ENCODE measurements around the gene SMIM3.
"Not testable (repeated sequence)": the region's sequence is repeated elsewhere in the genome, so short reads cannot be mapped to it uniquely, and the experiment has no call there.

The SMIM3 gene

DNA sequence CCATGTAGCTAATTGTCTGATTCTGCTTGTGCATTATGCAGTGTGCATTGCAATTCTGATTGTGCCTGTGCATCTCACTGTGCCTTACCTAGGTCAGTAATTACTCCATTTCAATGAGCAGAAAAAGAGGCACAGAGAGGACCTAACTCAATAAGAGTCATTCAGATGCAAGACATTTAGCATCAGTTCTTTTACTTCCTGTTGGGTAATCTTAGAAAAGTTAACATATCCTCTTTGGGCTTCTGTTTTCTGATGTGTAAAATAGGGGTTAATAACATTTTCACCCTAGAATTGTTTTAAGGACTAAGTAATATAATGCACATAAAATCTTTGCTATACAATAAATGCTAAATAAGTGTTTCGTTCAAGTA is 12.8 kb upstream of the SMIM3 start:
- DNase-seq, result no peak

DNA sequence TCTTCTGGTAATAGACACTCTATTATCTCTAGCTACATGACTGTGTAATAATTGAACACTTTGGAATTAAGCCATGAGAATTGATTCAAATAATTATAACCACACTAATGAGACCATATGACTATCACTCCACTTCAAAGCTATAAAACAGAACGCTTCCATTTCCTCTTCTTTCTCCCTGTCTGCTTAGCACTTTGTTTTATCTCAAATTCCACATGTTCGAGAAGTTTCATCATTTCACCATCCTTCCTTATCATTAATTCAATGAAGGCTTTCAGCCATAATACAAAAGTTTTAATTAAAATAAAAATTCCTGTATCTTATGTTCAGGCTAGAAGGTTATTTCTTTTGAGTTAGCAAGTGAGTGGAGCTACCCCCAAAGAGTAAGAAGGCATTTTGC is 12.3 kb upstream of the SMIM3 start:
- DNase-seq, result no peak

DNA sequence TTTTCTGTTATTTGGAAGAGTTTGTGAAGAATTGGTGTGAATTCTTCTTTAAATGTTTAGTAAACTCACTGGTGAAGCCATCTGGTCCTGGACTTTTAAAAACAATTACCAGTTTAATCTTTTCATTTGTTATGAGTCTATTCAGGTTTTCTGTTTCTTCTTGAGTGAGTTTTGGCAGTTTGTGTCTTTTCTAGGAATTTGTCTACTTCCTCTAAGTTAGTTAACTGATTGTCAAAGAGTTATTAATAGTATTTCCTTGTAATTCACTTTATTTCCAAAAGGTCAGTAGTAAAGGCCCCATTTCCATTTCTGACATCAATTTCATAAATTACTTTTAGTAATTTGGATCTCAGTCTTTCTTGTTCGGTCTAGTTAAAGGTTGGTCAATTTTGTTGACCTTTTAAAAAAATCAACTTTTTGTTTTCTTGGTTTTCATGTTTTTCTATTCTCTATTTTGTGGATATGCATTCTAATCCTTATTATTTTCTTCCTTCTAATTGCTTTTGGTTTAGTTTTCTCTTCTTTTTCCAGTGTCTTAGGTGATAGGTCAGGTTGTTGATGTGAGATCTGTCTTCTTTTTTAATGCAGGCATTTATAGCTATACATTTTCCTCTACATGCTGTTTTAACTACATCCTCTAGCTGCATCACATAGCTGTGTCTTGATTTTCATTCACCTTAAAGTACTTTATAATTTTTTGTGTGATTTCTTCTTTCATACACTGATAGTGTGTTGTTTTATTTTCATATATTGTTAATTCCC is 7.3 kb upstream of the SMIM3 start:
- DNase-seq, result no peak

DNA sequence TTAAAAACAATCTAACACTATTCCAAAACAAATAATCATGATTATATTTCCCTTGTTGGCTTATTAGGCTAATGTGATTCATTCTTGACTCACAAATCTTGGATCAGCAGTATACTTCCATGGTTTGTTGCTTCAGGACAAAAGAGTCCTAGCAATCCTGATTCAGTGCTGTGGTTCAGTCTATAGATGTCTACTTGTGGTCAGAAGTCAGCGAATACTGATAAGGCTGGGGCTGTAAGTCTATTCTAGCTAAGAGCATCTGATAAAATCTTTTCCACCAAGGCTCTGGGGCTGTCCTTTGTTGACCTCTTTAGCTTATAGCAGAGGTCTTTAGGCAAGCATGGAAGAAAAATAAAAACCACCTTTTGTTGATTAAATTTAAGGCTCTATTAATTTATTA is 4.4 kb upstream of the SMIM3 start:
- no peak for DNase-seq

DNA sequence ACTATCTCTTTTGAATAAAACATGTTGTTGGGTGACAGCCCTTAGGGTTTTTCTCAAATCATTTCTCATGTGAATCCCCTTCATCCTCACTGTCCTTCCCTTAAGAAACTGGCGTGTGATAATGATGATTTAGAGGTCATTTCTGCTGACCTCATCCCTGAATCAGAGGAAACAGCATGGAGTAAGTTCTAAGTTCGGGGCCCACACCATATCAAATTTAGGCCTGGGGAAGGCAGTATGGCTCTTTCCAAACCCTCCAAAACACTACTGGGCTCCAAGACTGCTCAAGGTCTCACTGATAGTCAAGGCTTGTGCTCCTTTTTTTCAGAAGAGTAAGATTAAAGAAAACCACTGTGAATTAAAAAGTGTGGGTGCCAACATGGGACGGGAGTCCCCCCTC is 872 bp upstream of the SMIM3 start:
- DNase-seq, result no peak

DNA sequence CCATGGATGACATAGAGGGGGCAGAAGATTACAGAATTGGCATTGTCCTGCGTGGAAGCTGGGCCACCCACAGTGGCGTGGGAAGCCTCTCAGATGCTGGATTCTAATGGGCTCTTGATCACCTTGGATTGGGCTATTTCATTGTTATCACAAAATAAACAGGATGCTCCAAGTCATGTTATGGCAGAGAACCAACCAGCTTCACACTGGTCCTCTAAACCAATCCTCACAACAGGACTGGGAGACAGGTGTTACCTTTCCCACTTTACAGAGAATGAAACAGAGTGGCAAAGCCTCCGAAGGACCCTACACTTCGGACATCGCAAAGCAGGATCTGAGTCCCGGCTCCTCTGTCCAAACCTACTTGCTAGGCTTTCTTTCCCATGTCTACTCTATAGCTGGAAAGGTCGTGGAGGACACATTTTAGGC is 455 bp upstream of the SMIM3 start:
- DNase-seq, result no peak

DNA sequence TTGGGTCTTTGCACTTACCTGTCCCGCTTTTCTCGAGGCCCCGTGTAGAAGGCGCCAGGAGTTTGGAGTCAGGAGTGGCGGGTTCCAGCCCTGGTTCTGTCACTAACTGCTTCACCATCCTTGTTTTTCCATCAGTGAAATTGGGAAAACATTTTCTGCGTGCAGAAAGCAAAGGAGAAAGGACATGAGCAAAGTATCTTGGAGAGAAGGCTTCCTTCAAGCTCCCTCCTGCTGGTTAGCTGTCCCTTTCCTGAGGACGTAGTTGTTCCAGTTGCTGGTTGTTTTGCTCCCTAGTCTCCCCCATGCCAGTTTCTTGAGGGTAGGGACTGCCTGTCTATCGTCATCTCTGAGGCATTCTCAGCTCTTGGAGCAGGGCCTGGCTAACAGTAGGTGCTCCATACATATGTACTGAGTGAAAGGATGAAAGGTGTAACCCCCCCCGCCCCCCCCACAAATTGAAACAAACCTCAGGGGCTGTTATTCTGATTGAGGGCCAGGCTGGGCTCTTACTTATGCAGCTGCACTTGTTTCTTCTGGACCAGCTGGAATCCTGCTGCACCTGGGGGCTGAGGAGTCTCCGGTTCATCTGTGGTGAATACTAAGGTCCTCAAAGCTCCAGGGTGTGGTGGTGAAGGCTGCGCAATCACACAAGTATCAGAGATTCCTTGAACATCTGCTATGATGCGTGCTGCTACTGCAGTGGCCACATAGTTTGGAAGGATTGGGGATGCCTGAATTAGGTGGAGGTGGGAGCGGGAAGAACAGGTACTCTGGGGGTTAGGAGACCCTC is 1.0 kb downstream of the SMIM3 start:
- no peak for DNase-seq

DNA sequence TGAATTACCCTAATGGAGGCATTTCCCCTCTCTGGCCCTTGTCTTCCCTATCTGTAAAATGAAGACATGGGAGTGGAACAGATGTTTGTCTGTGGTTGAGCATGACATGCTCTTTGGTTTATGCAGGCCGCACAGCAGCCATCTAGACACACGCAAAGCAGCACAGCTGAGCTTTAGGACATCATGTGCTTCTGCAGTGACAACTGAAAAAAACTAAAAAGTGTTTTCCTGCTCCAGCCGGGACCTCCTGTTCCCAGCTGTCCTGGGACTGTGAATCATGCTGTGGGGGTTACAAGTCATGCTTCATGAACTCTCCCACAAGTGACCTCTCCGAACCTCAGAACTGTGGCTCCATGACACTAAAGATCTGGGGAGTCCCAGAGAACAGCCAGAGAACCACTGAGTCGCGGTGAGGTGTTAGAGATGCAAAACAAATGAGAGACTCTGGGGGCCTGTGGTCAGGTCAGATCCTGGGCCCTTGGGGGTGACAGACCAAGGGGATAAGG is 1.7 kb downstream of the SMIM3 start:
- peak; percentile 37 for DNase-seq

DNA sequence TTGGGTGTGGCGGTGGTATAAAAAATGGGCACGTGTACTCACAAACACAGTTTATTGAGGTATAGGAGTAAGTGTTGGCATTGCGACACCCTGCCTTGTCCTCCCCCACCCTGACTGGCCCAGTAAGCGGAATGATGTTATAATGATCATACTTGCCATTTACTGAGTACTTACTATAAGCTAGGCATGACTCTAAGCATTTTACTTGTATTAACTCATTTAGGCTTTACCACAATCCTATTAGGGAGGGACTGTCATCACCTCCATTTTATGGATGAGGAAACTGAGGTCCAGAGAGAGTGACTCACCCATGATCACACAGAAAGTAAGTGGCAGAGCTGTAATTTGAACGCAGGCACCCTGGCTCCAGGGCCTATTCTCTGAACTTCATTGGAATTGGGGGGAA is 2.3 kb downstream of the SMIM3 start:
- DNase-seq, result no peak

DNA sequence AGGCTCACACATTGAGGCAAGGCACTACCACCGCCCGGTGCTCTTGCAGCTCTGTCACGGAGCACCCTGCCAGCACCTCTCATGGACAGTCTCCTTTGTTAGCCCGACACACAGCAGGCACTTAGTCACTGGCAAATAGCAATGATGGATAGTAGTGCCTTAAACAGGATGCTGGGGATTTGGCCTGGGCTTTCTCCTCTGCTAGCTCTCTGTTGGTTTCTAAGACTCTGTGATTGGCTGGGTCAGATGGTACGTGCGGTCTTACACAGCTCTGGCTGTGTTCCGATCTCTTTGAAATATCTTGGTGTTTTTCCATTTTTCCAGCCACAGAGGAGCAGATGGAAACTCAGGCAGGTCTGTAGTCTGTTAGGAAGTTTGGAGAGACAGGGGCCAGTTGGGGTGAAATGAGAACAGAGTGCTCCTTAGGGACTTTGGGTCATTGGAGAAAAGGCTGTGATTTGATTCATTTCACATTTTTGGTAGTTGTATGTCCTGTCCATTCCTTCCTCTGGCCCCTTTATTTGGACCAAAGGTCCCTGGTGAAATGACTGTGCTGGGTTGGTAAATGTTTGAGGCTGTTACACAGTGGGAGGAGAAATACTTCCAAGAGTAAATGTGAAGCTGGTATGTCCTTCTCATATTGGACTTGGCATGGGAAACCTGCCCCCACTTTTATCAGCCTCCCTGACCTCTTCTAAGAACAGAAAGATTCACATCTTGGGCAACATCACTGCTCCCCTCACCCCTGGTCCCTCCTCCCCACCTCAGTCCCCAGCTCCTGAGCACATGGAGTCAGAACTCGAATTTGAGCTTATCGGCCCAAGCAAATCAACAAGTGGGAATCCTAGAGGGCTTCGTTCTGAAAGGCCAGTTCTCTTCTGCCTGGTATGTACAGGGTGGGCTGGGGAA is 3.4 kb downstream of the SMIM3 start:
- DNase-seq, result no peak

DNA sequence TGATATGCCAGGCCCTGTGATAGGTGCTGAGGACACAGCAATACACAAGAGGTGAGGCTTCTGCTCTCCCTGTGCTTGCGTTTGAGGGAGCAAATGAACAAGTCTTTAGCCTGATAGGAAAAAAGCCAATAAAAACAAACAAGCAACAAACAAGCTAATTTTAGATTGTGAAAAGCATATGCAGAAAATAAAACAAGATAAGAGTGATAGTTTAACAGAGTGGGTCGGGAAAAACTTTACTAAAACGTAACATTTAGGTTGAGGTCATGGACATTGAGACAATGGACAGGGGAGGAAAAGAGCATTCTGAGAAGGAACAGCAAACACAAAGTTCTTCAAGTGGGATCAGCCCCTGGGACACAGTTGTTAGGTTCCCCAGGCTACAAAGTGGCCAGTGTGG is 4.3 kb downstream of the SMIM3 start:
- no peak for DNase-seq

DNA sequence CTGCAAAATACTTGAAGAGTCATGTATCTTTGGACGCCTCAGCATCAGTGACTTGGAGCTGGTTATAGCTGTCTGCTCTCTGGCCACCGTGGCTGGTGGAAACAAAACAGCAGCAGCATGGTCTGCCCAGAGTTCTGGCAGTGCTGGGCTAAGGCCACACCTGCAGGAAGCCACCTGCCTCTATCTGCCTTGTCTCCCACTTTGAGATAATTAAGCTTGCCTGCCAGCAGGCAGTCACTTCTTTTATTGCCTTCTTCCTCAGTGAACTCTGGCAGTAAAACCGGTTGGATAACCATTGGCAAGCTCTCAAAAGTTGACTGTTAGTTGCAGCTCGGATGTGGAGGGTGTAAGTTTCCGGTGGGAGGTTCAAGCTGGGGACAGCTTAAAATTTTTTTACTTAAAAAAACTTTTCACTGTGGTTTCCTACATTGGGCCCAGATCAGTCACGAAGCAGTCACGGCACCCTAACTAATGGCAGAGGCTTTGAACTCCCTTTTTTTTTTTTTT is 4.9 kb downstream of the SMIM3 start:
- DNase-seq, result peak; percentile 38

DNA sequence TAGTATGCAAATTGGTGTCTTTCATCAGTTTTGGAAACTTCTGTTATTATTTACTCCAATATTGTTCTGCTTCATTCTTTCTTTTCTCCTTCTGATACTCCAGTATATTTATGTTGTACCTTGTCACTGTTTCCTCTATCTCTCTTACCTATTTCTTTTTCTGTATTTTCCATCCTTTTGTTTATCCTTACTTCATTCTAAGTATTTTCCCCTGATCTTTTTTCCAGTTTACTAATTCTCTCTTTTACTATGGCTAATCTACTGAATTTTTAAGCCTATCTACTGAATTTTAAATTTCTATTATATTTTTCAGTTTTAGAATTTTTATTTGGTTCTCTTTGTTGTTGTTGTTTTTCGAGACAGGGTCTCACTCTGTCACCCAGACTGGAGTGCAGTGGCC is 7.4 kb downstream of the SMIM3 start:
- no peak for DNase-seq

DNA sequence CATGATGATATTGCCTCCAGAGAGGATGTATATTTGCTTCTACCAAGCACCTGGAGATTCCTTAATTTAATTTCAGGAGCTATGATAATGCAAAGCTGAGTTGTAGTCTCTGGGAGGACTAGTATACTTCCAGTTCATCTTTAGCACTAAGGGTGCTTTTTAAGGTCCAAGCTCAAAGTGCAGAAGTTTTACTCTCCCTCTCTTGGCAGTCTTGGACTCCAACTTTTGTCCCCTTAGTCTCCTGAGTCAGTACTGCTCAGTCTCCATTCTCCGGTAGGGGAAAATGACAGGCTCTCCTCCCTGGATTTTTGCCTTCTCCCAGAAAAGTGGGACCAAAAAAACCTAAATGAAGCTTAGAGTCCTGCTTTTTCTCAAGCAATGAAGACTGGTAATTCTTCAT is 8.3 kb downstream of the SMIM3 start:
- DNase-seq, result no peak

DNA sequence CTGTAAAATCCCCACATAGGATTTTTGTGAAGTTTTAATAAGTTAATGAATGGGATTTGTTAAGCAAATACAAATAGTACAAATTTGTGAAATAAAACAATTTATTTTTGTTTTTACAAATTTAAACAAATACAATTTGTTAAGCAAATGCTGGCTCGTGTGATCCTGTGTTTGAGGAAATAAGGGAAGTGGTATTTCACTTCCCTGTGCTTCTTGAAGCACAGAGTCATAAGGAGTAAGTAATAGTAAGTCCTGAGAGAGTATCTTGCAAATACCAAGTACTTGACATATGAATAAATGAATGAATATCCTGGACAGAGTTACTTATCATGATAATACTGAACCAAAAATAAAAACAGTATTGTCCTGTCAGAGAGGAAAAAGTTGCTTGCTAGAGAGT is 9.1 kb downstream of the SMIM3 start:
- no peak for DNase-seq

DNA sequence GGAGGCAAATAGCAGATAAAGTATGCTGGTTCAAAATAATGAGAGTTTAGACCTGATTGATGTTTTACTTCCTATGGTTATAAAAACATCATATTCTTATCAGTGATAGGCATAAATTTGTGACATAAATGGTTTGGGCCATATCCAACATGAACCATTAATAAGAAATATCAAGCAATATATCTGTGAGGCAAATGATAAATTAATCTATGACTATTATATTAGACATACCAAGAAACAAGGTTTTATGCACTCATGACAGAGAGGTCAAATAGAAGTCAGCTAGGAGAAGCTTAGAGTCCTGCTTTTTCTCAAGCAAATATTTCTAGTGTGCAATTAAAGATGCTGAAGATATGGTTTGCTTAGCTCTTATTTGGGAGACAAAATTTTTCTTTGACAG is 10.4 kb downstream of the SMIM3 start:
- DNase-seq, result no peak

DNA sequence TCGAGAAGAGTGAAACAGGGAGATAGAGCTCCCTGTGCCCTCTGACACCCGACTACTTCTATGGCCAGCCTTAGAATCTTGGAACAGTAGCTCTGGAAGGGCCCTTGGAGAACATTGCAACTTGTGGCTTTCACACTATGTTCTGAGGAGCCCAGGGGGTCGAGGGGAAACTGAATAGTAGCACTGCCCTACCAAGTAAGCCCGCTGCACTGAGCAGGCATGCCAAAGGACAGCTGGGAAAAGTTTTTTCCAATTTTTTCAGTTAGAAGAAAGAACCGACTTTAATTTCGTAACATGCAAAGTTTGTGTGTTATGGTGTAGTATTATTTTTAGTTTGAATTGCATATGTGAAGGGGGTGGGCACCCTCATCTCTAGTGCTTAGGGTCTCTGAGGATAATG is 10.9 kb downstream of the SMIM3 start:
- no peak for DNase-seq

DNA sequence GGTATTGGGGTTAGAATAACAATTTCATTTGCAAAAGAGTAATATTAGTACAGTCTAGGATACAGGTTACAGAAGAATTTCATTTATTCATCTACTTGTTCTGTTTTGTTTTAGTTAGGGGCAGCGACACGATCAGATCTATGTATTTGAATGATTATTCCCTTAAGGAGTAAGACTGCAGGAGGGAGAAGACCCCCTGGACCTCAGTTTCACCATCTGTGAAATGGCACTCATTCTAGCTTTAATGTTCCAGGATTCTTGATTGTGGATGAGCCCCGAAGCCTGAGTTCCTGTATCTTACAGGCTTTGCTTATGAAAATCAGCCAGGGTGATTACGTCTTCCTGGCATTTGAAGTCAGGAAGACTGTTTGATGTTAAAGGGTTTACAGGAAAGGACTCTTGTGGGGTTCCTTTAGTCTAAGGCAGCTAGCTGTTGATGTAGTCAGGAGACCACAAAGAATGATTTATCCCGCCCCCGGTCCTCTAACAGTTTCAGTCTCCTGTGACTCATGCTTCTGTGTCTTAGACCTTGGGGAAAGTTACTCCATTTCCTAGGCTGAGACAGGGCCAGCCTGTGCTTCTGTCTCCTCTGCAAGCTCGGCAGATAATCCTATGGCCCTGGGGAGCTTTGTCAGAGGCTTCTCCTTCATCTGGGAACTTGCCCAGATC is 11.5 kb downstream of the SMIM3 start:
- peak; percentile 50 for DNase-seq

DNA sequence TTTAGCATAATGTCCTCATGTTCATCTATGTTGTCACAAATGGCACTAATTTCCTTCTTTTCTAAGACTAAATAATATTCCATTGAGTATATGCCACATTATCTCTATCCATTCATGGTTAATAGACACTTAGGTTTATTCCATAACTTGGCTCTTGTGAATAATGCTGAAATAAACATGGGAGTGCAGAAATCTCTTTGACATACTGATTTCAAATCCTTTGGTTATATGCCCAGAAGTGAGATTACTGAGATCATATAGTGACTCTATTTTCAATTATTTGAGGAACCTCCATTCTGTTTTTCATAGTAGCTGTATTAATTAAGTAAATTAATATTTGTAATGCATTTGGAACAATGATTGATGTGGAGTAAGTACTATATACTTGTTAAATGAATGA is 13.0 kb downstream of the SMIM3 start:
- no peak for DNase-seq

DNA sequence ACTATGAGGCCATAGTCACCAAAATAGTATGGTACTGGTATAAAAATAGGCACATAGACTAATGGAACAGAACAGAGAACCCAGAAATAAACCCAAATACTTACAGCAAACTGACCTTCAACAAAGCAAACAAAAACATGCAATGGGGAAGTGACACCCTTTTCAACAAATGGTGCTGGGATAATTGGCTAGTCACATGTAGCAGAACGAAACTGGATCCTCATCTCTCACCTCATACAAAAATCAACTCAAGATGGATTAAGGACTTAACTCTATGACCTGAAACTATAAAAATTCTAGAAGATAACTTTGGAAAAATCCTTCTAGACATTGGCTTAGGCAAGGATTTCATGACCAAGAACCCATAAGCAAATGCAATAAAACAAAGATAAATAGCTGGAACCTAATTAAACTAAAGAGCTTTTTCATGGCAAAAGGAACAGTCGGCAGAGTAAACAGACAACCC is 14.9 kb downstream of the SMIM3 start:
- DNase-seq, result not testable (repeated sequence)

DNA sequence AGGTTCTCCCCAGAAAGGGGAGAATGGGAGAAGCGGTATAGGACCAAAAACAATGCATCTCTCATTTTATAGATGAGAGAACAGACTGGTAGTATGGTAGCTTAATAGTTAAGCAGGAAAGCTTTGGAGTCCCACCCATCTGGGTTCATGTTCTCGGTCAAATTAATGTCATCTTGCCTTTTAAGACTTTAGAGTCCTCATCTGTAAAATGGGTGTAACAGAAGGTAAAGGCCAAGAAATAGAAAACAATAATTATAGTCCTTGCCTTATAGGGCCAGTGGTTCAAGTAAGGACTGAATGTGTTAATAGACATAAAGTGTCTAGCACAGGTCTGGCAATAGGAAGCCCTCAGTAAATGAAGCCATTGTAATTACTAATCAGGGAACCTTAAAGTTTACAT is 16.4 kb downstream of the SMIM3 start:
- DNase-seq, result no peak

DNA sequence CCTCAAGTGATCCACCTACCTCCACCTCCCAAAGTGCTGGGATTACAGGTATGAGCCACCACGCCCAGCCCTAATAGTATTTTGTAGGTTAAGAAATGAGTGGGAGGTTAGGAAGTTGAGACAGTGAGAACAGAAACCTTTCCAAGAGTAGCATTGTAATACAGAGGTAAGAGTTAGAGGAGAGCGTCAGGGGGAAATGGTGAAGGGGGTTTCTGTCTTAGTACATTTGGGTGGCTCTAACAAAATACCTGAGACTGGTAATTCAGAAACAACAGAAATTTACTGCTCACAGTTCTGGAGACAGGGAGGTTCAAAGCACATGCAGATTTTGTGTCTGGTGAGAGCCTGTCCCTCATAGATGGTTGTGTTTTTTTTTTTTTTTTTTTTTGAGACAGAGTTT is 18.8 kb downstream of the SMIM3 start:
- no peak for DNase-seq
